ENCODE measurements around the gene TPCN1. TPM values are rescaled to one million over a fixed set of nuclear protein-coding genes. Genes with fewer than 3 reads are reported as not detected.

The TPCN1 gene
- total and polyA plus RNA-seq, 2 of the 8 experiments (the other 6 are each of a cell fraction or from before 2014, with no cell fraction given), result 14.9 to 21.4 TPM

DNA sequence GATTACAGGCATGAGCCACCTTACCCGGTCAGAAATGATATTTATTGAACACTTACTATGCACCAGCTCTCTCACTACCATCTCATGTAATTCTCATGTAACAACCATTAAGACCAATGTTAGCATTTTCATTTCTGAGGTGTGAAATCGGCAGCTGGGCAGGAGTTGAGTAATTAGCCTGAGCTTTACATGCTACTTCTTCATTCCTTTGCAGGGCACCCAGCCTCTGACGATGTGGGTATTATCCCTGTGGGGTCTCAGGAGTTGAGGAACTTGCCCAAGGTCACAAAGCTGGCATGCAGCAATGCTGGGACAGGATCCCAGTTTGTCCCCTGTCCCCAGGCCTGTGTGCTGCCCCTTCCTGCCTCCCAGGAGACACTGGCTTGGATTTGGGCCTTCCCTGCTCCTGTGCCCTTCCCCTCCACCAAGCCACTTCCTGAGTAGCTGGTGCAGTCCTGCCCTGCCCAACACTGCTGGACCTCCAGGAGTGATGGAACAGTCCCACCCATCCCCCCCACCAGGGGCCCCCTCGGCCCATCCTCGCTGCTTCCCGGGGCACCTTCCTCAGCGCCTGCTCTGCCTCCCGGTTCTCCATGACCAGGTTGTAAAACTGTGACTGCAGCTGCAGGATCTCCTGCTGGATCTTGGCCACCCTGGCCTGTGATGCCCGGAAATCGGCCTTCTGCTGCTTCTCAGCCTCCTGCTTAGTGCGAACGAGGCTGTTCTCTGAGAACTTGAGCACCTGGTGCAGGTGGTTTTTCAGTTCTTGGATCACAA lies 21.1 kb upstream of the TPCN1 start (continued):
- no peak for TF ChIP-seq ATF3 (IDR thresholded peaks at IDR 0.05; ENCODE audit: insufficient read depth, low read depth, low read length)
- TF ChIP-seq, protein P1, sequence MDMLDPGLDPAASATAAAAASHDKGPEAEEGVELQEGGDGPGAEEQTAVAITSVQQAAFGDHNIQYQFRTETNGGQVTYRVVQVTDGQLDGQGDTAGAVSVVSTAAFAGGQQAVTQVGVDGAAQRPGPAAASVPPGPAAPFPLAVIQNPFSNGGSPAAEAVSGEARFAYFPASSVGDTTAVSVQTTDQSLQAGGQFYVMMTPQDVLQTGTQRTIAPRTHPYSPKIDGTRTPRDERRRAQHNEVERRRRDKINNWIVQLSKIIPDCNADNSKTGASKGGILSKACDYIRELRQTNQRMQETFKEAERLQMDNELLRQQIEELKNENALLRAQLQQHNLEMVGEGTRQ (IDR thresholded peaks at IDR 0.05; ENCODE audit: low read length), result no peak
- no peak for TF ChIP-seq EZH2 (IDR thresholded peaks at IDR 0.05; ENCODE audit: low read depth, low read length, severe bottlenecking)
- TF ChIP-seq ATF2 (IDR thresholded peaks at IDR 0.05; ENCODE audit: low read length), result no peak
- TF ChIP-seq GABPA (IDR thresholded peaks at IDR 0.05; ENCODE audit: borderline replicate concordance, insufficient read depth, low read length), result no peak
- TF ChIP-seq NRF1 (IDR thresholded peaks at IDR 0.05; ENCODE audit: low read depth, low read length), result no peak

Data from H1 (cell line).